Measurements from ENCODE around the gene CADPS2. TPM values are rescaled to one million over a fixed set of nuclear protein-coding genes. Genes with fewer than 3 reads are reported as not detected.

Gene CADPS2
- total and polyA plus RNA-seq, 8 donors: 34.2 to 83.4 (median 64.6) TPM

- Histone ChIP-seq H3K36me3 (no peaks in the 10 kb centered on the region), H3K4me1 (no peaks in the 10 kb centered on the region), H3K27me3 (no peaks in the 10 kb centered on the region), H3K9me3 (no peaks in the 10 kb centered on the region), H3K27ac (no peak within 1 kb of the TSS), H3K4me3 (no peak within 1 kb of the TSS)
- intact Hi-C loops (cut with DNase I): no loop called here
- ATAC-seq: no peak
- no peak for TF ChIP-seq CTCF (IDR thresholded peaks at IDR 0.05)
- DNase-seq: no peak
These were observed 187.2 kb downstream of the CADPS2 start, which contains the start of gene RNF133 for GRCh38 chr7:122699017-122699416. TSS of gene RNF133 (minus strand) at chr7:122699117. CDS start at chr7:122698918, 199 bp downstream.

- no peak for TF ChIP-seq CTCF (IDR thresholded peaks at IDR 0.05)
- DNase-seq (no peak), ATAC-seq (no peak)
- no peak overlapping the region for H3K4me3 ChIP-seq
- H3K27ac ChIP-seq: no peak overlapping the region
- no peaks in the 10 kb centered on the region for H3K4me1 ChIP-seq
- peaks cover 0 to 3% of the 10 kb centered on the region in 2 donors for H3K9me3 ChIP-seq
- no peaks in the 10 kb centered on the region for H3K27me3 ChIP-seq
- no peaks in the 10 kb centered on the region for H3K36me3 ChIP-seq
- intact Hi-C loops (cut with DNase I): no loop called here
These were observed 190.4 kb downstream of the CADPS2 start for GRCh38 chr7:122695816-122696215.

GRCh38 chr7:122694697-122695096 lies 191.6 kb downstream of the CADPS2 start:
- Histone ChIP-seq H3K9me3 (peaks cover 0 to 3% of the 10 kb centered on the region in 2 donors), H3K27ac (no peak overlapping the region), H3K4me1 (no peaks in the 10 kb centered on the region), H3K4me3 (no peak overlapping the region), H3K36me3 (no peaks in the 10 kb centered on the region), H3K27me3 (no peaks in the 10 kb centered on the region)
- intact Hi-C loops (cut with DNase I): no loop called here
- no peak for TF ChIP-seq CTCF (IDR thresholded peaks at IDR 0.05)
- DNase-seq (no peak), ATAC-seq (no peak)

DNA sequence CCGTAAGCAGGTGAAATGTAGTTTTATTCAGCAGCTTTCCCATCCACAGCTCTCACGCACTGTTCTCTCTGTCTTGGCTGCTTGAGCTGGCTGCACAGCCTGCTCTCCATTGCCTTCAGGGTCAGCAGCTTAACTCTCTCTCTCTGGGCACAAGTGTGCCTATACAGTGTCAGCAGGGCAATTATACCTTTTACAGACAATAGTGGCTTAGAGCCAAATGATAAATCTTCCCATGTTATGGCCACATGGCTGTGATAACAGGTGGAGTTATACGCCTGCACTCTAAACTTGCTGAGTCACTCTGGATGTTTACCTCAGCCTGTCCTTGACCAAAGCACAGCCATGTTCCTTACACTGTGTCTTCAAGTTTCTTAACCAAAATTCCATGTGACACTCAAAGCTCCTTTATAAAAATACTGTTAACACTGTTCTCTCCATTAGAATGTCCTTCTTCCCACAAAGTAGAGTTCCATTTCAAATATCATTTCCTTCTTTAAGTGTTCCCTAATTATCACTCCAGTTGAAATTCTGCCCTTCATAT lies 193.4 kb downstream of the CADPS2 start:
- intact Hi-C loops (cut with DNase I): no loop called here
- Histone ChIP-seq H3K27ac (no peak overlapping the region), H3K36me3 (no peaks in the 10 kb centered on the region), H3K4me1 (no peaks in the 10 kb centered on the region), H3K27me3 (no peaks in the 10 kb centered on the region), H3K4me3 (no peak overlapping the region), H3K9me3 (peaks cover 0 to 3% of the 10 kb centered on the region in 2 donors)
- no peak for TF ChIP-seq CTCF (IDR thresholded peaks at IDR 0.05)
- no peak for ATAC-seq
- DNase-seq: no peak

DNA sequence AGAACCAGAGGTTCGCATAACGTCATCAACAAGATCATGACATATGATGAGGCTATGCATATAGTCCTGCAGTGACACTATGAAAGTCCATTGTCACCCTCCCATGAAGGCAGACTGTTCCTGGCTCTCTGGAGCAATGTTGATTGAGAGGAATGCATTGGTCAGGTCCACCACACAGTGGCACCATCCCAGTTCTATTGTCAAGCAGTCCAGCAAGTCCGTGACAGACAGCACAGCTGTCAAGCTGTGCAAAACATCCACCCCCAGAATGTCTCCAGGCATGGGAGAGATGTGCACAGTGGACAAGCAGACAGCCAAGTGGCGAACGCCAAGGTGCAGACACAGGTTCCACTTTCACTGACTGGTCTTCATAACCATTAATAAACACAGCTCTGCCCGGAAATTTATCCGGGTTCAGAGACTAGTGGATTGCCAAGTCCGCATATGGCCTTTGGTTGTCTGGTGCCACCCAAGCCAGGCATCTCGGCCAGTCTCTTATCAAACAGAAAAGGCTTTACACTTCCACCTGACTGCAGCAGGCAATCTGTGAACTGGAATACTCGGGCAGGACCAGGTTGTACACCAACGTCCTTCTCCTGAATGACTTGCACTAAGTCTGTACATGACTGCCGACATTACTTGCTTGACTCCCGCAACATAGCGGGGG lies 194.6 kb downstream of the CADPS2 start:
- peaks cover 0 to 3% of the 10 kb centered on the region in 2 donors for H3K9me3 ChIP-seq

More for the DNA sequence above, 194.6 kb downstream of the CADPS2 start:
- no peaks in the 10 kb centered on the region for H3K36me3 ChIP-seq
- H3K4me3 ChIP-seq: no peak overlapping the region
- H3K27ac ChIP-seq: no peak overlapping the region
- no peak for TF ChIP-seq CTCF (IDR thresholded peaks at IDR 0.05)
- DNase-seq: no peak
- intact Hi-C loops (cut with DNase I): no loop called here
- H3K4me1 ChIP-seq: no peaks in the 10 kb centered on the region
- H3K27me3 ChIP-seq: no peaks in the 10 kb centered on the region
- no peak for ATAC-seq
